HepG2 (cell line): ENCODE measurements around the gene PNPLA2. TPM values are rescaled to one million over a fixed set of nuclear protein-coding genes. Genes with fewer than 3 reads are reported as not detected.
A peak's percentile ranks its signal among the peaks of the same experiment; 100 is the strongest.

Experiments used
- ATF7-NPFF ChIP-seq: sonication (generic); formaldehyde crosslinking; IDR thresholded peaks from 2 replicates; pipeline ENCODE4 v1.8.1; 2023; ENCODE audit warnings: mild to moderate bottlenecking, low read depth, missing genetic modification reagents, moderate library complexity
- CSRNP1 ChIP-seq: sonication (generic); formaldehyde crosslinking; IDR thresholded peaks from 2 replicates; pipeline ENCODE4 v1.8.1; 2023; ENCODE audit warnings: mild to moderate bottlenecking, missing genetic modification reagents
- ETV5 ChIP-seq: IDR thresholded peaks from 2 replicates; pipeline ENCODE4 v1.6.1; 2018; ENCODE audit warnings: missing biosample characterization, missing genetic modification reagents, inconsistent platforms, borderline replicate concordance
- HBP1 ChIP-seq: IDR thresholded peaks from 2 replicates; pipeline ENCODE4 v1.6.1; 2016; ENCODE audit warnings: low read depth, control low read depth
- KDM3A ChIP-seq: IDR thresholded peaks from 2 replicates; pipeline ENCODE4 v1.6.1; 2018; ENCODE audit warnings: low read depth, missing compliant biosample characterization
- MED13 ChIP-seq: sonication (generic); formaldehyde crosslinking; IDR thresholded peaks from 2 replicates; pipeline ENCODE4 v1.5.0; 2020; ENCODE audit warnings: missing genetic modification reagents
- NONO ChIP-seq, 2 experiments: fragments of 450-650 bp in 1 of 2; sonication (generic) in 1 of 2; formaldehyde crosslinking in 1 of 2; IDR thresholded peaks in 1 of 2; conservative IDR thresholded peaks in 1 of 2; 2 replicates each; pipeline versions ENCODE4 v1.6.1 to v1.8.0; 2017 to 2022; ENCODE audit warnings: mild to moderate bottlenecking in 1 of 2, missing genetic modification reagents in 1 of 2, moderate library complexity in 1 of 2
- PPARG ChIP-seq: conservative IDR thresholded peaks from 2 replicates; pipeline ENCODE4 v1.6.1; 2016; ENCODE audit warnings: missing biosample characterization, missing genetic modification reagents
- RELA ChIP-seq: sonication (generic); formaldehyde crosslinking; IDR thresholded peaks from 2 replicates; pipeline ENCODE4 v1.4.0; 2020; ENCODE audit warnings: missing genetic modification reagents
- TARDBP ChIP-seq: sonication (generic); formaldehyde crosslinking; IDR thresholded peaks from 2 replicates; pipeline ENCODE4 v1.8.0; 2022; ENCODE audit warnings: mild to moderate bottlenecking, missing genetic modification reagents
- YY1 ChIP-seq: IDR thresholded peaks from 2 replicates; pipeline ENCODE4 v1.6.1; 2011; ENCODE audit warnings: low read length, low read depth, moderate library complexity, mild to moderate bottlenecking; ENCODE audit not compliant: insufficient read depth, insufficient replicate concordance
- ZFX ChIP-seq: sonication (generic); formaldehyde crosslinking; IDR thresholded peaks from 2 replicates; pipeline ENCODE4 v1.4.0; 2020; ENCODE audit warnings: mild to moderate bottlenecking, low read depth, missing genetic modification reagents, moderate library complexity
- ZKSCAN1 ChIP-seq: fragments of 150-350 bp; IDR thresholded peaks from 2 replicates; pipeline ENCODE4 v1.6.1; 2014; ENCODE audit warnings: low read length
- ZMAT5 ChIP-seq: sonication (generic); formaldehyde crosslinking; IDR thresholded peaks from 2 replicates; pipeline ENCODE4 v1.5.0; 2020; ENCODE audit warnings: mild to moderate bottlenecking, low read depth, missing genetic modification reagents, borderline replicate concordance
- ZNF205 ChIP-seq: IDR thresholded peaks from 2 replicates; pipeline ENCODE4 v1.6.1; 2018; ENCODE audit warnings: missing biosample characterization, missing genetic modification reagents
- ZNF280B ChIP-seq: sonication (generic); formaldehyde crosslinking; IDR thresholded peaks from 2 replicates; pipeline ENCODE4 v1.5.0; 2020; ENCODE audit warnings: missing genetic modification reagents, mild to moderate bottlenecking, borderline replicate concordance
- ZNF296 ChIP-seq: sonication (generic); formaldehyde crosslinking; conservative IDR thresholded peaks from 2 replicates; pipeline ENCODE4 v1.5.0; 2020; ENCODE audit warnings: mild to moderate bottlenecking, missing genetic modification reagents
- ZNF547 ChIP-seq: sonication (generic); formaldehyde crosslinking; IDR thresholded peaks from 2 replicates; pipeline ENCODE4 v1.5.1; 2020; ENCODE audit warnings: mild to moderate bottlenecking, missing genetic modification reagents
- ZNF580 ChIP-seq: IDR thresholded peaks from 2 replicates; pipeline ENCODE4 v1.6.1; 2016; ENCODE audit warnings: low read depth, borderline replicate concordance
- ZNF691 ChIP-seq: sonication (generic); formaldehyde crosslinking; IDR thresholded peaks from 2 replicates; pipeline ENCODE4 v1.4.0; 2020; ENCODE audit warnings: missing genetic modification reagents, low read depth, mild to moderate bottlenecking, borderline replicate concordance
- ZNF740 ChIP-seq: sonication (generic); formaldehyde crosslinking; IDR thresholded peaks from 2 replicates; pipeline ENCODE4 v1.4.0; 2020; ENCODE audit warnings: missing genetic modification reagents
- ZSCAN21 ChIP-seq: sonication (generic); formaldehyde crosslinking; IDR thresholded peaks from 2 replicates; pipeline ENCODE4 v1.8.0; 2022; ENCODE audit warnings: mild to moderate bottlenecking, missing genetic modification reagents, moderate library complexity, borderline replicate concordance
- polyA plus RNA-seq, 8 experiments: library from polyadenylated mRNA; depleted of rRNA in 3 of 8; stranded (reverse) in 7 of 8; unstranded in 1 of 8; fragments of >200 nt; fragmentation: Illumina TruSeq in 4 of 8; extraction: Trizol in 4 of 8; gene quantifications; 2 replicates each; pipeline versions ENCODE4 v1.2.1 to v1.2.3, GENCODE V29; 2011 to 2016; ENCODE audit warnings: low read depth in 4 of 8, missing spikeins in 1 of 8, mixed read lengths in 1 of 8; ENCODE audit not compliant: insufficient read depth in 1 of 8
- total RNA-seq, 5 experiments: library from RNA; depleted of rRNA; stranded (reverse); fragments of >200 nt; fragmentation: Illumina TruSeq; extraction: Trizol; gene quantifications; 2 replicates each; pipeline ENCODE4 v1.2.3, GENCODE V29; 2016; ENCODE audit warnings: low read depth in 1 of 5

PNPLA2 gene
- total and polyA plus RNA-seq, 2 of the 13 experiments (the other 11 are each of a cell fraction or from before 2014, with no cell fraction given): 10.5 to 43.2 TPM

GRCh38 chr11:827146-827896, 8.6 kb downstream of the PNPLA2 start (continued):
- peak; percentile 90 for TF ChIP-seq ZFX (CRISPR knock-in tag)
- no peak for TF ChIP-seq RELA
- TF ChIP-seq ATF7-NPFF: 0 out of 2 replicates have a peak, but pooled peaks have one; percentile 86
- TF ChIP-seq MED13 (CRISPR knock-in tag): 0 out of 2 replicates have a peak, but pooled peaks have one; percentile 59
- peak; percentile 73 for TF ChIP-seq ZNF691 (CRISPR knock-in tag)
- TF ChIP-seq ZSCAN21 (CRISPR knock-in tag): no peak
- peak; percentile 88 for TF ChIP-seq ZNF280B (CRISPR knock-in tag)
- 0 out of 2 replicates have a peak, but pooled peaks have one; percentile 26 for TF ChIP-seq TARDBP (CRISPR knock-in tag)
- TF ChIP-seq ETV5: peak; percentile 91
- peak; percentile 83 for TF ChIP-seq ZNF296 (CRISPR knock-in tag)
- TF ChIP-seq CSRNP1 (CRISPR knock-in tag): no peak
- no peak for TF ChIP-seq ZKSCAN1
- no peak for TF ChIP-seq ZNF205 (CRISPR knock-in tag)
- TF ChIP-seq KDM3A (CRISPR knock-in tag): 0 out of 2 replicates have a peak, but pooled peaks have one; percentile 36
- peak; percentile 10 for TF ChIP-seq YY1
- 0 out of 2 replicates have a peak, but pooled peaks have one; percentile 12 for TF ChIP-seq PPARG (CRISPR knock-in tag)
- no peak for TF ChIP-seq NONO (IDR thresholded peaks at IDR 0.05)
- TF ChIP-seq NONO (CRISPR knock-in tag; conservative IDR thresholded peaks at IDR 0.05): peak; percentile 70; the same call in 1 of the 2 replicates
- TF ChIP-seq ZNF580 (CRISPR knock-in tag): peak; percentile 44; the same call in 1 of the 2 replicates
- peak; percentile 86 for TF ChIP-seq ZNF547 (CRISPR knock-in tag)
- no peak for TF ChIP-seq ZNF740 (CRISPR knock-in tag)
- peak; percentile 59; the same call in 1 of the 2 replicates for TF ChIP-seq HBP1
- no peak for TF ChIP-seq ZMAT5 (CRISPR knock-in tag)
